H9 (cell line): ENCODE data around the gene DPH7. TPM values are rescaled to one million over a fixed set of nuclear protein-coding genes. Genes with fewer than 3 reads are reported as not detected.

Experiments
- DNase-seq: peaks from one replicate; pipeline ENCODE4 v3.0.0-alpha.2; 2017
- H2AFZ ChIP-seq: one replicate; pipeline ENCODE4 v1.6.1; 2013; ENCODE audit warnings: mild to moderate bottlenecking, low read length, control low read depth, moderate library complexity
- H2AK5ac ChIP-seq: 2 replicates; pipeline ENCODE4 v1.6.1; 2013; ENCODE audit warnings: low read length, control low read depth, mixed read lengths; ENCODE audit not compliant: insufficient read length
- H2BK120ac ChIP-seq: one replicate; pipeline ENCODE4 v1.6.1; 2013; ENCODE audit warnings: low read depth, mild to moderate bottlenecking, low read length, control low read depth, inconsistent platforms; ENCODE audit not compliant: poor library complexity, severe bottlenecking
- H2BK12ac ChIP-seq: 2 replicates; pipeline ENCODE4 v1.6.1; 2013; ENCODE audit warnings: low read length, control low read depth, mixed read lengths, low read depth; ENCODE audit not compliant: insufficient read length
- H2BK15ac ChIP-seq: 2 replicates; pipeline ENCODE4 v1.6.1; 2013; ENCODE audit warnings: low read depth, low read length, control low read depth
- H2BK20ac ChIP-seq: one replicate; pipeline ENCODE4 v1.6.1; 2013; ENCODE audit warnings: low read depth, mild to moderate bottlenecking, low read length, control low read depth, inconsistent platforms; ENCODE audit not compliant: poor library complexity, severe bottlenecking
- H2BK5ac ChIP-seq: 2 replicates; pipeline ENCODE4 v1.6.1; 2013; ENCODE audit warnings: low read length, control low read depth, mixed read lengths; ENCODE audit not compliant: insufficient read length
- H3K14ac ChIP-seq: 2 replicates; pipeline ENCODE4 v1.6.1; 2013; ENCODE audit warnings: low read length, control low read depth; ENCODE audit not compliant: insufficient read depth
- H3K18ac ChIP-seq: 2 replicates; pipeline ENCODE4 v1.6.1; 2013; ENCODE audit warnings: low read depth, mild to moderate bottlenecking, mixed read lengths, low read length, control low read depth; ENCODE audit not compliant: insufficient read length
- H3K23ac ChIP-seq: 2 replicates; pipeline ENCODE4 v1.6.1; 2013; ENCODE audit warnings: low read length, control low read depth, mixed read lengths, low read depth; ENCODE audit not compliant: insufficient read length
- H3K23me2 ChIP-seq: 2 replicates; pipeline ENCODE4 v1.6.1; 2013; ENCODE audit warnings: low read depth, mild to moderate bottlenecking, mixed read lengths, low read length, control low read depth; ENCODE audit not compliant: insufficient read length, poor library complexity, severe bottlenecking
- H3K27ac ChIP-seq: 2 replicates; pipeline ENCODE4 v1.5.1; 2013; ENCODE audit warnings: low read length, control low read depth, mixed read lengths, low read depth; ENCODE audit not compliant: insufficient read length
- H3K27me3 ChIP-seq: 2 replicates; pipeline ENCODE4 v1.6.1; 2013; ENCODE audit warnings: low read length, control low read depth, inconsistent platforms; ENCODE audit not compliant: insufficient read depth
- H3K4ac ChIP-seq: 2 replicates; pipeline ENCODE4 v1.6.1; 2013; ENCODE audit warnings: low read depth, mild to moderate bottlenecking, control low read depth, inconsistent platforms, low read length, moderate library complexity
- H3K4me1 ChIP-seq: 2 replicates; pipeline ENCODE4 v1.6.1; 2013; ENCODE audit warnings: low read length, control low read depth, inconsistent platforms; ENCODE audit not compliant: insufficient read depth
- H3K4me2 ChIP-seq: 2 replicates; pipeline ENCODE4 v1.6.1; 2013; ENCODE audit warnings: low read length, control low read depth, mixed read lengths; ENCODE audit not compliant: insufficient read length, insufficient read depth
- H3K56ac ChIP-seq: 2 replicates; pipeline ENCODE4 v1.6.1; 2013; ENCODE audit warnings: low read depth, mild to moderate bottlenecking, mixed read lengths, low read length, control low read depth; ENCODE audit not compliant: insufficient read length
- H3K79me1 ChIP-seq: 2 replicates; pipeline ENCODE4 v1.6.1; 2013; ENCODE audit warnings: low read depth, mild to moderate bottlenecking, moderate library complexity, low read length, control low read depth, inconsistent platforms; ENCODE audit not compliant: insufficient read depth, poor library complexity, severe bottlenecking
- H3K79me2 ChIP-seq: 2 replicates; pipeline ENCODE4 v1.6.1; 2013; ENCODE audit warnings: low read length, control low read depth, inconsistent platforms; ENCODE audit not compliant: insufficient read depth
- H3K9ac ChIP-seq: 2 replicates; pipeline ENCODE4 v1.6.1; 2013; ENCODE audit warnings: low read length, control low read depth, mixed read lengths; ENCODE audit not compliant: insufficient read length; ENCODE audit errors: extremely low read depth
- H3K9me3 ChIP-seq: one replicate; pipeline ENCODE4 v1.6.1; 2013; ENCODE audit warnings: low read depth, low read length, inconsistent platforms; ENCODE audit not compliant: control insufficient read depth
- H3T11ph ChIP-seq: one replicate; pipeline ENCODE4 v1.6.1; 2013; ENCODE audit warnings: mild to moderate bottlenecking, low read length, control low read depth, inconsistent platforms
- H4K20me1 ChIP-seq: one replicate; pipeline ENCODE4 v1.6.1; 2013; ENCODE audit not compliant: control insufficient read depth, insufficient read length, insufficient read depth
- H4K5ac ChIP-seq: 2 replicates; pipeline ENCODE4 v1.6.1; 2013; ENCODE audit warnings: low read depth, mild to moderate bottlenecking, mixed read lengths, low read length, control low read depth; ENCODE audit not compliant: insufficient read length
- H4K8ac ChIP-seq: replicated peaks from 2 replicates; pipeline ENCODE4 v1.6.1; 2013; ENCODE audit warnings: low read length, control low read depth, mixed read lengths, low read depth; ENCODE audit not compliant: insufficient read length
- H4K91ac ChIP-seq: 2 replicates; pipeline ENCODE4 v1.6.1; 2013; ENCODE audit warnings: low read depth, mild to moderate bottlenecking, moderate library complexity, mixed read lengths, low read length, control low read depth; ENCODE audit not compliant: insufficient read length
- H3K27ac Mint-ChIP-seq, 3 experiments: 2 replicates in 2 of 3; 3 replicates in 1 of 3; pipeline ENCODE4 v1.8.0; 2020 to 2021; ENCODE audit warnings: mixed read lengths in 3 of 3, mild to moderate bottlenecking in 1 of 3, moderate library complexity in 1 of 3
- H3K27me3 Mint-ChIP-seq: 2 replicates; pipeline ENCODE4 v1.8.0; 2021; ENCODE audit warnings: low read depth, mild to moderate bottlenecking, moderate library complexity, mixed read lengths
- H3K36me3 Mint-ChIP-seq, 3 experiments: 2 replicates in 2 of 3; 3 replicates in 1 of 3; pipeline ENCODE4 v1.8.0; 2020 to 2021; ENCODE audit warnings: low read depth in 3 of 3, mixed read lengths in 3 of 3; ENCODE audit not compliant: insufficient read depth in 1 of 3
- H3K4me1 Mint-ChIP-seq, 2 experiments: 2 replicates each; pipeline ENCODE4 v1.8.0; 2020; ENCODE audit warnings: mixed read lengths in 2 of 2
- H3K4me3 Mint-ChIP-seq, 2 experiments: 2 replicates in 1 of 2; 3 replicates in 1 of 2; pipeline ENCODE4 v1.8.0; 2020 to 2021; ENCODE audit warnings: mild to moderate bottlenecking in 2 of 2, mixed read lengths in 2 of 2, moderate library complexity in 1 of 2
- H3K9me3 Mint-ChIP-seq, 2 experiments: 2 replicates in 1 of 2; 3 replicates in 1 of 2; pipeline ENCODE4 v1.8.0; 2020; ENCODE audit warnings: mild to moderate bottlenecking in 2 of 2, mixed read lengths in 2 of 2, moderate library complexity in 1 of 2
- WGBS: extraction: QIAGEN DNeasy Blood & Tissue Kit; methylation state at CpG from one replicate; pipeline ENCODE4 v1.1.7; 2013; ENCODE audit warnings: missing lambda C conversion rate, low lambda C conversion rate, mixed read lengths; ENCODE audit not compliant: insufficient read length; ENCODE audit errors: extremely low coverage; 5-methylcytosine and 5-hydroxymethylcytosine counted together
- total RNA-seq: library from RNA; stranded (reverse); gene quantifications from 2 replicates; pipeline ENCODE4 v1.2.1, GENCODE V29; 2021
- TF ChIP-seq, protein P1 (sequence below): fragments of 200-600 bp; sonication (generic); conservative IDR thresholded peaks from 3 replicates; pipeline ENCODE4 v1.8.0; 2021; ENCODE audit warnings: antibody characterized with exemption, mild to moderate bottlenecking

The DPH7 gene
- total RNA-seq, 1 experiment from 2014 or later: 51.3 TPM

GRCh38 chr9:137506702-137507171 lies 72.0 kb downstream of the DPH7 start:
- H3K14ac ChIP-seq: no peak overlapping the region
- WGBS: no CpG with 5 or more reads among the region's 26 CpGs

More at GRCh38 chr9:137506702-137507171, 72.0 kb downstream of the DPH7 start:
- no peak overlapping the region for H2BK12ac ChIP-seq
- no peaks in the 10 kb centered on the region for H3K79me1 ChIP-seq
- no peak overlapping the region for H3K23ac ChIP-seq
- H3K27me3 Mint-ChIP-seq: peaks cover 23% of the 10 kb centered on the region
- no peak overlapping the region for H3K4me2 ChIP-seq
- peaks cover 4 to 14% (median 13%) of the 10 kb centered on the region in 3 experiments for H3K36me3 Mint-ChIP-seq
- no peak overlapping the region for H4K8ac ChIP-seq
- no peaks in the 10 kb centered on the region for H3K4me1 ChIP-seq
- H4K91ac ChIP-seq: no peak overlapping the region
- H3T11ph ChIP-seq: no peak overlapping the region
- peaks cover 29 to 77% of the 10 kb centered on the region in 2 experiments for H3K9me3 Mint-ChIP-seq
- H3K9ac ChIP-seq: no peak overlapping the region
- H3K18ac ChIP-seq: no peak overlapping the region
- no peak overlapping the region for H2BK15ac ChIP-seq
- DNase-seq: no peak
- no peak overlapping the region for H4K5ac ChIP-seq
- no peak overlapping the region for H2BK5ac ChIP-seq
- H2BK120ac ChIP-seq: no peak overlapping the region
- no peak overlapping the region for H3K27ac ChIP-seq
- TF ChIP-seq, protein P1, sequence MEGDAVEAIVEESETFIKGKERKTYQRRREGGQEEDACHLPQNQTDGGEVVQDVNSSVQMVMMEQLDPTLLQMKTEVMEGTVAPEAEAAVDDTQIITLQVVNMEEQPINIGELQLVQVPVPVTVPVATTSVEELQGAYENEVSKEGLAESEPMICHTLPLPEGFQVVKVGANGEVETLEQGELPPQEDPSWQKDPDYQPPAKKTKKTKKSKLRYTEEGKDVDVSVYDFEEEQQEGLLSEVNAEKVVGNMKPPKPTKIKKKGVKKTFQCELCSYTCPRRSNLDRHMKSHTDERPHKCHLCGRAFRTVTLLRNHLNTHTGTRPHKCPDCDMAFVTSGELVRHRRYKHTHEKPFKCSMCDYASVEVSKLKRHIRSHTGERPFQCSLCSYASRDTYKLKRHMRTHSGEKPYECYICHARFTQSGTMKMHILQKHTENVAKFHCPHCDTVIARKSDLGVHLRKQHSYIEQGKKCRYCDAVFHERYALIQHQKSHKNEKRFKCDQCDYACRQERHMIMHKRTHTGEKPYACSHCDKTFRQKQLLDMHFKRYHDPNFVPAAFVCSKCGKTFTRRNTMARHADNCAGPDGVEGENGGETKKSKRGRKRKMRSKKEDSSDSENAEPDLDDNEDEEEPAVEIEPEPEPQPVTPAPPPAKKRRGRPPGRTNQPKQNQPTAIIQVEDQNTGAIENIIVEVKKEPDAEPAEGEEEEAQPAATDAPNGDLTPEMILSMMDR: no peak
- no peak overlapping the region for H2BK20ac ChIP-seq
- H2AK5ac ChIP-seq: no peak overlapping the region
- no peaks in the 10 kb centered on the region for H3K79me2 ChIP-seq
- no peaks in the 10 kb centered on the region for H4K20me1 ChIP-seq
- no peak overlapping the region for H3K4me3 Mint-ChIP-seq
- no peak overlapping the region for H2AFZ ChIP-seq
- no peak overlapping the region for H3K56ac ChIP-seq
- no peaks in the 10 kb centered on the region for H3K9me3 ChIP-seq
- no peak overlapping the region; a peak in 1 of 7 replicates for H3K27ac Mint-ChIP-seq
- H3K4me1 Mint-ChIP-seq: no peaks in the 10 kb centered on the region
- no peak overlapping the region for H3K4ac ChIP-seq
- H3K27me3 ChIP-seq: no peaks in the 10 kb centered on the region
- H3K23me2 ChIP-seq: no peaks in the 10 kb centered on the region
